Neutrophil (primary cell): Measurements from ENCODE around the gene WNK2.

Experiments used
- H3K27ac ChIP-seq: fragments of 200-600 bp; sonication (generic); 2 replicates; pipeline ENCODE4 v1.5.1; 2016; ENCODE audit warnings: mild to moderate bottlenecking, moderate library complexity
- H3K27me3 ChIP-seq: fragments of 200-600 bp; sonication (generic); 2 replicates; pipeline ENCODE4 v1.6.0; 2016; ENCODE audit warnings: mild to moderate bottlenecking
- H3K36me3 ChIP-seq: fragments of 200-600 bp; sonication (generic); 2 replicates; pipeline ENCODE4 v1.5.1; 2017
- H3K4me1 ChIP-seq, 2 experiments: fragments of 200-600 bp in 1 of 2; sonication (generic) in 1 of 2; 1 replicate in 1 of 2; 2 replicates in 1 of 2; pipeline versions ENCODE4 v1.5.1 to v1.6.1; 2013 to 2016; ENCODE audit warnings: low read depth in 1 of 2, low read length in 1 of 2, mild to moderate bottlenecking in 1 of 2, moderate library complexity in 1 of 2; ENCODE audit not compliant: control insufficient read depth in 1 of 2, insufficient read depth in 1 of 2
- H3K4me3 ChIP-seq, 2 experiments: fragments of 200-600 bp in 1 of 2; sonication (generic) in 1 of 2; 1 replicate in 1 of 2; 2 replicates in 1 of 2; pipeline ENCODE4 v1.5.1; 2013 to 2016; ENCODE audit warnings: low read depth in 1 of 2, low read length in 1 of 2, mild to moderate bottlenecking in 1 of 2, moderate library complexity in 1 of 2
- H3K9me3 ChIP-seq: fragments of 200-600 bp; sonication (generic); 2 replicates; pipeline ENCODE4 v1.5.1; 2016
- CTCF ChIP-seq: fragments of 200-600 bp; sonication (generic); IDR thresholded peaks from 2 replicates; pipeline ENCODE4 v1.5.1; 2016; ENCODE audit warnings: antibody characterized with exemption

WNK2 gene

GRCh38 chr9:93324191-93324834 is 140.4 kb downstream of the WNK2 start:
- Histone ChIP-seq H3K36me3 (no peaks in the 10 kb centered on the region), H3K9me3 (no peaks in the 10 kb centered on the region), H3K27me3 (peaks cover 13% of the 10 kb centered on the region), H3K4me1 (no peaks in the 10 kb centered on the region), H3K27ac (no peak overlapping the region), H3K4me3 (no peak overlapping the region)
- no peak for TF ChIP-seq CTCF

- Histone ChIP-seq H3K36me3 (no peaks in the 10 kb centered on the region), H3K27ac (no peak overlapping the region), H3K4me1 (no peaks in the 10 kb centered on the region), H3K27me3 (peaks cover 7% of the 10 kb centered on the region), H3K9me3 (no peaks in the 10 kb centered on the region), H3K4me3 (no peak overlapping the region)
- TF ChIP-seq CTCF, result no peak
Observed at GRCh38 chr9:93325307-93326035, 141.5 kb downstream of the WNK2 start.

- Histone ChIP-seq H3K4me3 (no peak overlapping the region), H3K27ac (no peak overlapping the region), H3K9me3 (no peaks in the 10 kb centered on the region), H3K27me3 (peaks cover 7% of the 10 kb centered on the region), H3K4me1 (no peaks in the 10 kb centered on the region), H3K36me3 (no peaks in the 10 kb centered on the region)
- TF ChIP-seq CTCF, result no peak
Observed at GRCh38 chr9:93326056-93326455, 142.1 kb downstream of the WNK2 start.

GRCh38 chr9:93326654-93327053 is 142.7 kb downstream of the WNK2 start:
- TF ChIP-seq CTCF, result no peak
- Histone ChIP-seq H3K9me3 (no peaks in the 10 kb centered on the region), H3K36me3 (no peaks in the 10 kb centered on the region)

GRCh38 chr9:93329629-93330280 is 145.8 kb downstream of the WNK2 start:
- H3K9me3 ChIP-seq, result no peaks in the 10 kb centered on the region
- H3K27ac ChIP-seq, result no peak overlapping the region
- TF ChIP-seq CTCF, result no peak
- no peaks in the 10 kb centered on the region for H3K4me1 ChIP-seq
- peaks cover 23% of the 10 kb centered on the region for H3K27me3 ChIP-seq
- no peak overlapping the region for H3K4me3 ChIP-seq
- no peaks in the 10 kb centered on the region for H3K36me3 ChIP-seq

More at GRCh38 chr9:93326654-93327053, 142.7 kb downstream of the WNK2 start:
- Histone ChIP-seq H3K4me1 (no peaks in the 10 kb centered on the region), H3K27ac (no peak overlapping the region), H3K27me3 (peaks cover 8% of the 10 kb centered on the region), H3K4me3 (no peak overlapping the region)
